SU-DHL-6 (cell line): ENCODE measurements around the gene NENF.

ENCODE experiments used
- H2AFZ ChIP-seq: fragments of 200-600 bp; sonication (generic); 2 replicates; pipeline ENCODE4 v1.6.1; 2014; ENCODE audit warnings: low read depth, mild to moderate bottlenecking, moderate library complexity, mixed read lengths, antibody characterized with exemption, low read length; ENCODE audit not compliant: severe bottlenecking
- H3F3A ChIP-seq: fragments of 200-600 bp; shearing (Covaris generic); 2 replicates; pipeline ENCODE4 v1.6.0; 2016; ENCODE audit warnings: antibody characterized with exemption, mild to moderate bottlenecking; ENCODE audit not compliant: insufficient read depth
- H3K27ac ChIP-seq: fragments of 200-600 bp; sonication (generic); 2 replicates; pipeline ENCODE4 v1.5.1; 2016; ENCODE audit warnings: low read depth, mild to moderate bottlenecking, low read length, moderate library complexity, mixed read lengths
- H3K27me3 ChIP-seq: fragments of 200-600 bp; sonication (generic), shearing (Covaris generic); 2 replicates; pipeline ENCODE4 v1.6.0; 2014; ENCODE audit warnings: mild to moderate bottlenecking, low read length
- H3K36me3 ChIP-seq: fragments of 200-600 bp; sonication (generic); 2 replicates; pipeline ENCODE4 v1.6.1; 2014; ENCODE audit warnings: mild to moderate bottlenecking, low read length, mixed read lengths
- H3K4me2 ChIP-seq: fragments of 300-600, 200-600 bp; shearing (Covaris generic), sonication (generic); 2 replicates; pipeline ENCODE4 v1.6.0; 2014; ENCODE audit warnings: low read length, low read depth, mild to moderate bottlenecking; ENCODE audit not compliant: poor library complexity, severe bottlenecking
- H3K4me3 ChIP-seq: fragments of 200-600 bp; sonication (generic); 2 replicates; pipeline ENCODE4 v1.5.1; 2014; ENCODE audit warnings: antibody characterized with exemption, low read length, mild to moderate bottlenecking, mixed read lengths; ENCODE audit not compliant: insufficient read depth, poor library complexity, severe bottlenecking
- H3K79me2 ChIP-seq: fragments of 200-600 bp; sonication (generic); 2 replicates; pipeline ENCODE4 v1.6.1; 2014; ENCODE audit warnings: mild to moderate bottlenecking, low read length, moderate library complexity; ENCODE audit not compliant: insufficient read depth
- H3K9ac ChIP-seq: fragments of 200-600 bp; sonication (generic); 2 replicates; pipeline ENCODE4 v1.7.0; 2014; ENCODE audit warnings: mild to moderate bottlenecking, low read length
- H3K9me2 ChIP-seq: fragments of 200-600 bp; sonication (generic); replicated peaks from 2 replicates; pipeline ENCODE4 v1.6.1; 2014; ENCODE audit warnings: low read length; ENCODE audit not compliant: insufficient read depth
- H3K9me3 ChIP-seq: fragments of 200-600 bp; sonication (generic); 2 replicates; pipeline ENCODE4 v1.6.1; 2014; ENCODE audit warnings: low read length, mixed read lengths; ENCODE audit not compliant: insufficient read depth
- H4K20me1 ChIP-seq: fragments of 200-600 bp; sonication (generic); 2 replicates; pipeline ENCODE4 v1.6.1; 2014; ENCODE audit warnings: low read depth, mild to moderate bottlenecking, antibody characterized with exemption, low read length, moderate library complexity, mixed read lengths
- CTCF ChIP-seq: fragments of 200-600 bp; sonication (generic); IDR thresholded peaks from one replicate; pipeline ENCODE4 v1.5.1; 2017; ENCODE audit warnings: antibody characterized with exemption, mild to moderate bottlenecking, low read length, moderate library complexity; ENCODE audit not compliant: insufficient read depth, poor library complexity, severe bottlenecking
- EZH2phosphoT487 ChIP-seq: fragments of 200-600 bp; sonication (generic), shearing (Covaris generic); conservative IDR thresholded peaks from 2 replicates; pipeline ENCODE4 v1.6.1; 2018; ENCODE audit warnings: mild to moderate bottlenecking, antibody characterized with exemption, low read length, moderate library complexity, mixed read lengths

NENF gene

GRCh38 chr1:212482637-212483441 is 50.1 kb downstream of the NENF start:
- H3K4me3 ChIP-seq: no peak overlapping the region
- H3K9me2 ChIP-seq: no peaks in the 10 kb centered on the region
- H3F3A ChIP-seq: no peaks in the 10 kb centered on the region
- no peak for TF ChIP-seq EZH2phosphoT487
- no peak for TF ChIP-seq CTCF
- H3K79me2 ChIP-seq: no peaks in the 10 kb centered on the region
- H3K27ac ChIP-seq: no peak overlapping the region
- no peaks in the 10 kb centered on the region for H3K9me3 ChIP-seq
- H3K4me2 ChIP-seq: no peak overlapping the region
- H3K9ac ChIP-seq: no peak overlapping the region
- H3K27me3 ChIP-seq: no peaks in the 10 kb centered on the region
- H2AFZ ChIP-seq: no peak overlapping the region
- no peaks in the 10 kb centered on the region for H4K20me1 ChIP-seq
- H3K36me3 ChIP-seq: no peaks in the 10 kb centered on the region

GRCh38 chr1:212484701-212485570 is 52.2 kb downstream of the NENF start:
- H3K36me3 ChIP-seq: no peaks in the 10 kb centered on the region
- no peak for TF ChIP-seq EZH2phosphoT487
- no peak for TF ChIP-seq CTCF
- no peak overlapping the region for H3K27ac ChIP-seq
- H3K79me2 ChIP-seq: no peaks in the 10 kb centered on the region
- no peak overlapping the region for H3K4me3 ChIP-seq
- H3K4me2 ChIP-seq: no peak overlapping the region
- H3K9me3 ChIP-seq: no peaks in the 10 kb centered on the region
- no peak overlapping the region for H2AFZ ChIP-seq
- H3K27me3 ChIP-seq: no peaks in the 10 kb centered on the region
- H3F3A ChIP-seq: no peaks in the 10 kb centered on the region
- H4K20me1 ChIP-seq: no peaks in the 10 kb centered on the region
- H3K9ac ChIP-seq: no peak overlapping the region
- no peaks in the 10 kb centered on the region for H3K9me2 ChIP-seq

- Histone ChIP-seq H3K36me3 (no peaks in the 10 kb centered on the region), H3K4me2 (no peak overlapping the region), H2AFZ (no peak overlapping the region), H3K4me3 (no peak overlapping the region), H3K9me2 (no peaks in the 10 kb centered on the region), H3K9ac (no peak overlapping the region), H3K27me3 (no peaks in the 10 kb centered on the region), H3K27ac (no peak overlapping the region), H3K79me2 (no peaks in the 10 kb centered on the region), H3K9me3 (no peaks in the 10 kb centered on the region), H3F3A (no peaks in the 10 kb centered on the region), H4K20me1 (no peaks in the 10 kb centered on the region)
- TF ChIP-seq CTCF (no peak), EZH2phosphoT487 (no peak)
Measured at GRCh38 chr1:212485571-212485912, 52.8 kb downstream of the NENF start.
